Measurements from ENCODE around the gene ANXA9.

Gene ANXA9

GRCh38 chr1:150985179-150985825 is 3.2 kb downstream of the ANXA9 start:
- no peak for DNase-seq (ENCODE audit: low read depth)
- H3K4me3 ChIP-seq (ENCODE audit: low read depth, low read length) = no peak overlapping the region
- no peak for TF ChIP-seq CTCF (IDR thresholded peaks at IDR 0.05; ENCODE audit: insufficient read depth, low read depth, low read length, missing control alignments)

GRCh38 chr1:150987924-150988323 is 5.8 kb downstream of the ANXA9 start:
- DNase-seq (ENCODE audit: low read depth) = no peak

GRCh38 chr1:150992626-150993025 is 10.5 kb downstream of the ANXA9 start:
- no peak for DNase-seq (ENCODE audit: low read depth)
- H3K4me3 ChIP-seq (ENCODE audit: low read depth, low read length) = no peak overlapping the region
- no peak for TF ChIP-seq CTCF (IDR thresholded peaks at IDR 0.05; ENCODE audit: insufficient read depth, low read depth, low read length, missing control alignments)

More at GRCh38 chr1:150987924-150988323, 5.8 kb downstream of the ANXA9 start:
- no peak for TF ChIP-seq CTCF (IDR thresholded peaks at IDR 0.05; ENCODE audit: insufficient read depth, low read depth, low read length, missing control alignments)
- no peak overlapping the region for H3K4me3 ChIP-seq (ENCODE audit: low read depth, low read length)

- DNase-seq (ENCODE audit: low read depth) = no peak
- H3K4me3 ChIP-seq (ENCODE audit: low read depth, low read length) = no peak overlapping the region
- no peak for TF ChIP-seq CTCF (IDR thresholded peaks at IDR 0.05; ENCODE audit: insufficient read depth, low read depth, low read length, missing control alignments)
Observed at GRCh38 chr1:150994248-150994647, 12.2 kb downstream of the ANXA9 start.

- DNase-seq (ENCODE audit: low read depth) = no peak
- H3K4me3 ChIP-seq (ENCODE audit: low read depth, low read length) = peak overlapping the region; percentile 42
- no peak for TF ChIP-seq CTCF (IDR thresholded peaks at IDR 0.05; ENCODE audit: insufficient read depth, low read depth, low read length, missing control alignments)
Observed at GRCh38 chr1:150995460-150995859, 13.4 kb downstream of the ANXA9 start.

GRCh38 chr1:150995896-150996295 is 13.8 kb downstream of the ANXA9 start:
- peak; percentile 47 for DNase-seq (ENCODE audit: low read depth)
- H3K4me3 ChIP-seq (ENCODE audit: low read depth, low read length) = peak overlapping the region; percentile 42
- peak; percentile 67 for TF ChIP-seq CTCF (IDR thresholded peaks at IDR 0.05; ENCODE audit: insufficient read depth, low read depth, low read length, missing control alignments)
